Nephron progenitor cell (in vitro differentiated cells): ENCODE results near the gene UCP2.

Experiments used
- DNase-seq: peaks from one replicate; pipeline ENCODE4 v3.0.0; 2021
- H3K27ac Mint-ChIP-seq: 2 replicates; pipeline ENCODE4 v1.8.0; 2021; ENCODE audit warnings: mild to moderate bottlenecking, moderate library complexity, mixed read lengths
- H3K27me3 Mint-ChIP-seq: 2 replicates; pipeline ENCODE4 v1.8.0; 2021; ENCODE audit warnings: mild to moderate bottlenecking, low read depth, mixed read lengths; ENCODE audit not compliant: poor library complexity
- H3K36me3 Mint-ChIP-seq: 2 replicates; pipeline ENCODE4 v1.8.0; 2021; ENCODE audit warnings: low read depth, mixed read lengths
- H3K4me1 Mint-ChIP-seq: 2 replicates; pipeline ENCODE4 v1.8.0; 2021; ENCODE audit warnings: mixed read lengths
- H3K4me3 Mint-ChIP-seq: 2 replicates; pipeline ENCODE4 v1.8.0; 2021; ENCODE audit warnings: mild to moderate bottlenecking, moderate library complexity, mixed read lengths
- H3K9me3 Mint-ChIP-seq: 2 replicates; pipeline ENCODE4 v1.8.0; 2021; ENCODE audit warnings: mild to moderate bottlenecking, moderate library complexity, mixed read lengths
- TF ChIP-seq, protein P1 (sequence below): fragments of 200-600 bp; sonication (generic); IDR thresholded peaks from 2 replicates; pipeline ENCODE4 v1.5.0; 2021; ENCODE audit warnings: antibody characterized with exemption

Gene UCP2

DNA sequence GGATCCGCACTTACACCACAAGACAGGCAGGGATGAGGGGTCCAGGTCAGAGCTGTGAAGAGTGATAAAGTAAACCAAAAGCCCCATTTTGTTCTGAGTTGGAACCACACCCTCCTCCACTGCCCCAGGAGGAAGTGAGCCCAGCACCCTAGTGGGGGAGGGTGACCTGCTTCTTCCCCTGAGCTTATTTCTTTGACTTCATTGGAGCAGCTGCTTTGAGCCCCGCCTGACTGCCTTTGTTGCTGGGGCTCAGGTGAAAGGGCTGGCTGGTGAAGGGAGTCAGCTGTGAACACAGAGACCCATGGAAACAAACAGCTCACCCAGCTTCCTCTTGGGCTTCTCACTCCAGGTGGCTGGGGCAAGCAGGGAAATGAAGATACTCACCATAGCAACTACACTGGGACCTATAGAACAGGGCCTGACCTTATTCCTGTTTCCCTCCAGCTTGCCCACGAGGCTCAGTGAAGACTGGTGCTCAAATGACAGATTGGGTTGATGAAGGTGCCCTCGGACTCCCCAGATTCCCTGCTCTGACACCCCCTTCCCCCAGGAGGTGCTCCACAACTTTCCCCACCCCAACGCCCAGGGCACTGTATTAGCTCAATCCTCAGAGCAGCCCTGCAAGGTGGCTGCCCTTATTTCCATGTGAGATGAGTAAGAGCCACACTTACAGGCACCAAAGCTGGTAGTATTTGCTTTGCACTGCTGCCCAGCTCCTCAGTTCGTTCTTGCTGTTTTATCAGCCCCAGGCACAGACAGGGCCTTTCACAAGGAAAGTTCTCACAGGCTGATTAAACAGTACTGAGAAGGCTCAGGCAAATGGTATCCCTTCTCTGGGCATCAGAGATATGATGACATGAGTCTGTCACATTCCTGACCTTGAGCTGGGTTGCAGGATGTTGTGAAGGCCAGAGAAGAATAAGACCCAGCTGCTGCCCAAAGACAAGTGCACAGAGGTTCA lies 2.4 kb downstream of the UCP2 start:
- Mint-ChIP-seq H3K9me3 (no peaks in the 10 kb centered on the region), H3K4me3 (peak overlapping the region; percentile 64), H3K27ac (peak overlapping the region; percentile 74), H3K36me3 (peaks cover 47% of the 10 kb centered on the region), H3K27me3 (peaks cover 26% of the 10 kb centered on the region), H3K4me1 (peaks cover 60% of the 10 kb centered on the region)
- TF ChIP-seq, protein P1, sequence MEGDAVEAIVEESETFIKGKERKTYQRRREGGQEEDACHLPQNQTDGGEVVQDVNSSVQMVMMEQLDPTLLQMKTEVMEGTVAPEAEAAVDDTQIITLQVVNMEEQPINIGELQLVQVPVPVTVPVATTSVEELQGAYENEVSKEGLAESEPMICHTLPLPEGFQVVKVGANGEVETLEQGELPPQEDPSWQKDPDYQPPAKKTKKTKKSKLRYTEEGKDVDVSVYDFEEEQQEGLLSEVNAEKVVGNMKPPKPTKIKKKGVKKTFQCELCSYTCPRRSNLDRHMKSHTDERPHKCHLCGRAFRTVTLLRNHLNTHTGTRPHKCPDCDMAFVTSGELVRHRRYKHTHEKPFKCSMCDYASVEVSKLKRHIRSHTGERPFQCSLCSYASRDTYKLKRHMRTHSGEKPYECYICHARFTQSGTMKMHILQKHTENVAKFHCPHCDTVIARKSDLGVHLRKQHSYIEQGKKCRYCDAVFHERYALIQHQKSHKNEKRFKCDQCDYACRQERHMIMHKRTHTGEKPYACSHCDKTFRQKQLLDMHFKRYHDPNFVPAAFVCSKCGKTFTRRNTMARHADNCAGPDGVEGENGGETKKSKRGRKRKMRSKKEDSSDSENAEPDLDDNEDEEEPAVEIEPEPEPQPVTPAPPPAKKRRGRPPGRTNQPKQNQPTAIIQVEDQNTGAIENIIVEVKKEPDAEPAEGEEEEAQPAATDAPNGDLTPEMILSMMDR: no peak
- no peak for DNase-seq

DNA sequence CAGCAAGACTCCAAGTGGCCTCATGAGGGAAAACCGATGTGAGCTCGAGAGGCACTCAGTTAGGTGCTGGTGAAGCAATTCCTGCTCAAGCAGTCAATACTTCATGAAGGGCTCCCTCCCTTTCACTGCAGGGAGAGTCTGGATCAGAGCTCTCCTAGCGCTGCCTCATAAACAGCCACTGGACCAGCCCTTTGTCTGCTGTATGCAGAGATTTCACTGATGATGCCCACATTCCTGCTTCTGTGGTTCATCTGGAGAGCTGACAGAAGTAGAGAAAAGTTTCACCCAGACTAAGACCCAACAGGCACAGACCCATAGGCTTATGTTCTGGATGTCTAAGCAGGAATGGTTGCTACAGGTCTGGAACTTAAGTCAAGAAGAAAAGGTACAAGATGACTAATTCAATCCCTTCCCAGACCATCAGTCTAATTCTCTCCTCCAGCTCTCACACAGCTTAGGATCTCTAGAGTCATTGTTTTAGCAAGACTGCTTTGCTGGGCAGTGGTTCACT lies 4.0 kb downstream of the UCP2 start:
- H3K4me3 Mint-ChIP-seq: no peak overlapping the region
- no peaks in the 10 kb centered on the region for H3K9me3 Mint-ChIP-seq
- H3K36me3 Mint-ChIP-seq: peaks cover 56% of the 10 kb centered on the region
- H3K4me1 Mint-ChIP-seq: peaks cover 56% of the 10 kb centered on the region
- TF ChIP-seq, protein P1: no peak
- H3K27ac Mint-ChIP-seq: peak overlapping the region; percentile 67
- DNase-seq: no peak
- peaks cover 23% of the 10 kb centered on the region for H3K27me3 Mint-ChIP-seq

DNA sequence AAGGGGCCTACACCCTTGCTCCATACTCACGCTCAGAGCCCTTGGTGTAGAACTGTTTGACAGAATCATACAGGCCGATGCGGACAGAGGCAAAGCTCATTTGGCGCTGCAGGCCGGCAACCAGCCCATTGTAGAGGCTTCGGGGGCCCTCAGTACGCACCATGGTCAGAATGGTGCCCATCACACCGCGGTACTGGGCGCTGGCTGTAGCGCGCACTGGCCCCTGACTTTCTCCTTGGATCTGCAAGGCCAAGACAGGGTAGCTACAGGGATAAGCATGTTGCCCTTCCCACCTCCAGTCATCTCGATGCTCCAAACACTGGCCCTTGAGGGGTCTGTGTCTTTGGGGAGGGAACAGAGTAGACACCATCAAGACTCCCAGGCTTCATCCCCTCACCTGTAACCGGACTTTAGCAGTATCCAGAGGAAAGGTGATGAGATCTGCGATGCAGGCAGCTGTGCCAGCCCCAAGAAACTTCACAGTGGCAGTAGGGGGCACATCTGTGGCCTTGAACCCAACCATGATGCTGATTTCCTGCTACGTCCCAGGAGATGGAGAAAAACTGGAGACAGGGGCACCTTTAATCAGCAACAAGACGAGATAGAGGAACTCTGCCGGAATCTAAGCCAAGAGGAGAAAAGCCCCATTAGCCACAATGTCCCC lies 4.7 kb downstream of the UCP2 start:
- Mint-ChIP-seq H3K4me1 (peaks cover 49% of the 10 kb centered on the region), H3K36me3 (peaks cover 56% of the 10 kb centered on the region), H3K27ac (no peak overlapping the region), H3K9me3 (no peaks in the 10 kb centered on the region), H3K4me3 (no peak overlapping the region), H3K27me3 (peaks cover 23% of the 10 kb centered on the region)
- no peak for DNase-seq
- TF ChIP-seq, protein P1: no peak

DNA sequence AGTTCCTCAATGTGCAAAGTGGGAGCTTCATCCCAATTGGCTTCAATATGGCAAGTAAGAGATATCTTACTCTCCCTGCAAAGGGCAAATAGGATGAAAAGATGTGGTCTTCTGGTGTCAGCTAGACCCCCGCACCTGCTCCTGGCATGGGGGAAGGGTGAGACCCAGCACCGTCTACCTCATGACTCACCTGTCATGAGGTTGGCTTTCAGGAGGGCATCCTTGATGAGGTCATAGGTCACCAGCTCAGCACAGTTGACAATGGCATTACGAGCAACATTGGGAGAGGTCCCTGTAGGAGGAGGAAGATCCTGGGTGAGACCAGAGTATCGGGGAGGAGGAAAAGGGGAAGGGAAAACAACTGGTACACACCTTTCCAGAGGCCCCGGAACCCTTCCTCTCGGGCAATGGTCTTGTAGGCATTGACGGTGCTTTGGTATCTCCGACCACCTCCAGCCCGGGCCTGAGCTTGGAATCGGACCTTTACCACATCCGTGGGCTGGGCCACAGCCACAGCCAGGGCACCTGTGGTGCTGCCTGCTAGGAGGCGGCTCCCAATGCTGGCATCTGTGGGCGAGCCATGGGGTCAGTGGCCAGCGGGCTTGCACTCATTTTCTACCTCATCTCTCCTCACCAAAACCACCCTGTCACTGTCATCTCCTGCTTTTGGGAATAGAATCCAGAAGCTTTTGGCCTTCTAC lies 6.0 kb downstream of the UCP2 start:
- Mint-ChIP-seq H3K36me3 (peaks cover 56% of the 10 kb centered on the region), H3K27ac (no peak overlapping the region), H3K9me3 (no peaks in the 10 kb centered on the region), H3K27me3 (peaks cover 17% of the 10 kb centered on the region), H3K4me3 (no peak overlapping the region), H3K4me1 (peaks cover 35% of the 10 kb centered on the region)
- TF ChIP-seq, protein P1: no peak
- DNase-seq: no peak

DNA sequence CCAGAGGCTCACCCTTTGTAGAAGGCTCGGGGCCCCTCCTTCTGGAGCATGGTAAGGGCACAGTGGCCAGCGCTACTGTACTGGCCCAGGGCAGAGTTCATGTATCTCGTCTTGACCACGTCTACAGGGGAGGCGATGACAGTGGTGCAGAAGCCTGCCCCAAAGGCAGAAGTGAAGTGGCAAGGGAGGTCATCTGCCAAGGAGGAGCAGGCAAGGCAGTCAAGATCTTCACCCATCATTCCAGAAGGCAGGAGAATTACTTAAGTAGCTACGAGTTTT lies 7.2 kb downstream of the UCP2 start:
- DNase-seq: no peak
- no peaks in the 10 kb centered on the region for H3K9me3 Mint-ChIP-seq
- peaks cover 24% of the 10 kb centered on the region for H3K4me1 Mint-ChIP-seq
- peaks cover 51% of the 10 kb centered on the region for H3K36me3 Mint-ChIP-seq
- TF ChIP-seq, protein P1: no peak
- H3K27ac Mint-ChIP-seq: no peak overlapping the region
- peaks cover 10% of the 10 kb centered on the region for H3K27me3 Mint-ChIP-seq
- H3K4me3 Mint-ChIP-seq: no peak overlapping the region
